Activated naive CD8-positive, alpha-beta T cell treated with anti-CD3 and anti-CD28 coated beads for 36 hours (primary cell): ENCODE data around the gene KRT73. TPM values are rescaled to one million over a fixed set of nuclear protein-coding genes. Genes with fewer than 3 reads are reported as not detected.

ENCODE experiments used
- DNase-seq: peaks from one replicate; pipeline ENCODE4 v3.0.0; 2021
- H3K27ac Mint-ChIP-seq: one replicate; pipeline ENCODE4 v1.8.0; 2022; ENCODE audit warnings: mild to moderate bottlenecking, moderate library complexity, mixed read lengths
- H3K27me3 Mint-ChIP-seq: one replicate; pipeline ENCODE4 v1.8.0; 2022; ENCODE audit warnings: mild to moderate bottlenecking, mixed read lengths
- H3K36me3 Mint-ChIP-seq: one replicate; pipeline ENCODE4 v1.8.0; 2021; ENCODE audit warnings: mild to moderate bottlenecking, mixed read lengths
- H3K4me1 Mint-ChIP-seq: one replicate; pipeline ENCODE4 v1.8.0; 2021; ENCODE audit warnings: mixed read lengths
- H3K4me3 Mint-ChIP-seq: one replicate; pipeline ENCODE4 v1.8.0; 2022; ENCODE audit warnings: mild to moderate bottlenecking, moderate library complexity, mixed read lengths
- H3K9me3 Mint-ChIP-seq: one replicate; pipeline ENCODE4 v1.8.0; 2022; ENCODE audit warnings: mixed read lengths
- total RNA-seq, 2 experiments: library from RNA; stranded (reverse); gene quantifications; one replicate each; pipeline ENCODE4 v1.2.3, GENCODE V29; 2021

The KRT73 gene
- total RNA-seq, 2 experiments from 2014 or later, result 0.14 to 0.29 TPM

DNA sequence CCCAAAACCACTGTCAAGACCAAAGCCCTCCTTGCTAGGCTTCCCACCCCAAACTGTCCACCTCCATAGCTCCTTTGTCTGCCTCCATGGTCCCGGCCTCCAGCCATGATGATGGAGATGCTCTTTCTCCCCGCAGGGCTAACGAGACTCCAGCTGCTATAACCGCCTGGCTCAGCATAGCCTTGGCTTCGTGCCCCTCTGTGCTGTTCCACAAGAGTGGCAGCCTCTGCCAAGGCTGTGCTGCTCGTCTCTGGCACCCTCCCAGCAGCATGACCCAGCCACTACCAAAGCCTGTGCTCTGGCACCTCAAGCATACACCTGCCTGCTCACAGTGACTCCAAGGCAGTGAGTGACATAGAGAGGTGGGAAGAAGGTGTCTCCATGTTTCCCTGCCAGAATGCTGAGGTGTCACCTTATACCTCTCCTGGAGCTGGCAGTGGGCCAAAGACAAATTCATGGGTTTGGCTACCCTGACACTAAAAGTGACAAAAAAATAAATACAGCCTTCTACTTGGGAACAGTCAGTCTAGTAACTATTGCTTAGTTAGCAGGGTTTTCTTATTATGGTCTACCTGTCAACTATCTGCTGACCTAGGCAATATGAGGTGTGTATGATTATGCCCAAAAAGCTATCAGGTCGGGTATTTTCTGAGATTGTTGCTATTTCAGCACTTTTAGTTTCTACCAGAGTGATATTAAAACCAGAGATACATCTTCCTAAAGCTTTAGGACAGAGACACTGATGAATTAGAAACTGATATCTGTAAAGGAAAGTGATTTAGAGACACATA, 16.1 kb upstream of the KRT73 start:
- Mint-ChIP-seq H3K27ac (no peak overlapping the region), H3K9me3 (no peaks in the 10 kb centered on the region), H3K4me1 (peaks cover 47% of the 10 kb centered on the region), H3K27me3 (no peaks in the 10 kb centered on the region), H3K36me3 (no peaks in the 10 kb centered on the region), H3K4me3 (no peak overlapping the region)
- no peak for DNase-seq

DNA sequence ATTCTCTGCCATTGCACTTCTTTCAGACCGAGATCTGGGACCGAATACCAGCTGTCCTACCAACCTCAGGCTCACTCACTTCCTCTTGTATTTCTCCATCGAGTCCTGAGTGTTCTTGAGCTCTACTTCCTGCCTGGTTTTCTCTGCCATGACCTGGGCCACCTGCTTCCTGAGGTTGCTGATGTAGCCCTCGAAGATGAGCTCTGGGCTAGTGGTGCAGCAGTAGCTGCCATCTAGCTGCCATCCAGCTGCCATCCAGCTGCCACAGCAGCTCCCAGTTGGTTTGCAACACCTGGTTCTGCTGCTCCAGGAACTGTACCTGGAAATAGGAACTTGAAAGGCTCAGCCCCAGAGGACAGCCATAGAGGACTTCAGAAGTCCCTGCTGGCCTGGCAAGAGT, 15.0 kb upstream of the KRT73 start:
- no peak for DNase-seq
- Mint-ChIP-seq H3K4me3 (no peak overlapping the region), H3K27me3 (no peaks in the 10 kb centered on the region), H3K4me1 (peaks cover 50% of the 10 kb centered on the region), H3K36me3 (no peaks in the 10 kb centered on the region), H3K27ac (no peak overlapping the region), H3K9me3 (no peaks in the 10 kb centered on the region)

GRCh38 chr12:52632656-52633055, 14.3 kb upstream of the KRT73 start:
- DNase-seq, result no peak
- no peaks in the 10 kb centered on the region for H3K9me3 Mint-ChIP-seq
- H3K27ac Mint-ChIP-seq, result no peak overlapping the region
- peaks cover 50% of the 10 kb centered on the region for H3K4me1 Mint-ChIP-seq
- H3K4me3 Mint-ChIP-seq, result no peak overlapping the region
- no peaks in the 10 kb centered on the region for H3K36me3 Mint-ChIP-seq
- no peaks in the 10 kb centered on the region for H3K27me3 Mint-ChIP-seq

DNA sequence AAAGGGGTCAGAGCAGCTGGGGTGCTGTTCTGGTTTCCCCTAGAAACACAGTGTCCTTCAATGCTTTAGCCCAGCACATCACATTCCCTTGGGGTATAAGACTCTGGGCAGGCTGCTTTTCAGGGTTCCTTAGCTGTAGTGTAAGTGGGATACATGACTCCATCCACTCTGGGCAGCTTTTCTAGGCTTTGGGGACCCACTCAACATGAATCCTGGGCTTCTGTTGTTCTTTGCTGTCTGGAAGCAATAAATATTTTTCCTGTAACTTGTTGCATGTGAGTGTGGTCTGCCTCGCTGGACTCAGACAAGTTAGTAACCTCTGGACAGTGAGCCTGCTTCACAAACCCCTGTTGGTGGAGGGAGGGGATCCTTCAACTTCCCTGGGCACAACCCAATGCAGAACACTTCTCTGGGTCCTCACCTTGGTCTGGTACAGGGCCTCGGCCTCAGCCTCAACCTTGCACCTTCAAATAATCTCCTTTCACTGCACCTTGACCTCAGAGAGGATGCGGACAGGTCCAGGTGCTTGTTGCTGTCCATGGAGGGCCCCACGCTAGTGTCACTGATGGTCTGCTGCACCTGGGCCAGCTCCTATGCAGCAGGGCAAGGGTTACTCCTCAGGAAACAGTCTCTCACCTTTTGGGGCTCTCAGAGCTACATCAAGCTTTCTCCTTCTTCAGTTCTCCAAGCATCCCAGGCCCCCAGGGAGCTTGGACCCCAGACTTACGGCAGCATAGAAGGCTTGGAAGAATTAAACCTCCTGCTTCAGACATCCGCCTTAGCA, 13.5 kb upstream of the KRT73 start:
- no peak for DNase-seq
- Mint-ChIP-seq H3K27ac (no peak overlapping the region), H3K9me3 (no peaks in the 10 kb centered on the region), H3K36me3 (no peaks in the 10 kb centered on the region), H3K4me3 (no peak overlapping the region), H3K27me3 (no peaks in the 10 kb centered on the region), H3K4me1 (peaks cover 55% of the 10 kb centered on the region)

GRCh38 chr12:52631264-52631663, 12.9 kb upstream of the KRT73 start:
- Mint-ChIP-seq H3K27ac (no peak overlapping the region), H3K36me3 (no peaks in the 10 kb centered on the region), H3K9me3 (no peaks in the 10 kb centered on the region), H3K4me1 (peaks cover 55% of the 10 kb centered on the region), H3K4me3 (no peak overlapping the region), H3K27me3 (no peaks in the 10 kb centered on the region)
- no peak for DNase-seq

- no peaks in the 10 kb centered on the region for H3K27me3 Mint-ChIP-seq
- H3K36me3 Mint-ChIP-seq, result no peaks in the 10 kb centered on the region
- no peak for DNase-seq
- H3K4me3 Mint-ChIP-seq, result no peak overlapping the region
- H3K9me3 Mint-ChIP-seq, result no peaks in the 10 kb centered on the region
- H3K27ac Mint-ChIP-seq, result no peak overlapping the region
- peaks cover 56% of the 10 kb centered on the region for H3K4me1 Mint-ChIP-seq
Measured at GRCh38 chr12:52630599-52631200, 12.3 kb upstream of the KRT73 start.

GRCh38 chr12:52630008-52630500, 11.7 kb upstream of the KRT73 start:
- no peak overlapping the region for H3K27ac Mint-ChIP-seq
- no peak for DNase-seq
- H3K27me3 Mint-ChIP-seq, result no peaks in the 10 kb centered on the region
- H3K4me3 Mint-ChIP-seq, result no peak overlapping the region
- peaks cover 56% of the 10 kb centered on the region for H3K4me1 Mint-ChIP-seq
- no peaks in the 10 kb centered on the region for H3K36me3 Mint-ChIP-seq
- no peaks in the 10 kb centered on the region for H3K9me3 Mint-ChIP-seq

DNA sequence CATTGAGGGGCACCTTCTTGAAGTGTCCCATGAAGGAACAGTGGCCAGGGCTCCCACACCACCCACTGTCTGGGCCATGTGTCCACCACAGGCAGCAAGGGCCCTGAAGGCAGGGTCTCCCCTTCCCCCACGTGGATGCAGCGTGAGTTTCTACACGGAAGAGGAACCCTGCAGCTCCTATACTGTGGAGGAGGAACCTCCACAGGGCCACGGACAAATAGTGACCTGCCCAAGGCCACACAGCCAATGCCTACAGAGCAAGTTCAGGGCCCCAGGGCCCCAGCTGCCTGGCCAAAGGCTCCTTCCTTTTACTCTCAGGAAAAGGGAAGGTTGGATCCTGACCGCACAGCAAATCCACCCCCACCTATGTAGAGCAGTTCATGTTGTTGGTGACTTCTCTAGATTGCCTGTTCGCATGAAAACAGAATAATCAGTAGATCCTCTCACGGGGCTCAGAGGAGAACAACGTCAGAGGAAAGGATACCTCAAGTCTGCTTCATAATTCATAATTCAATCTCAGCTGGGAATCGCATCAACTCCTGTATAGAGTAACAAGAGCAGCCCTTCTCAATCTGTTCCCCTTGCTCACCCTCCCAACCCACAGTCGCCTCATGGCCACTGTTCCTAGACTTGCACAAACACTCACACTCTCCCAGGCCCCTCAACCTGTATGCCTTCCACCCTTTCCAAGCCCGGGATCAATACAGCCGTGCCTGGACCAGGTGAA, 11.1 kb upstream of the KRT73 start:
- no peaks in the 10 kb centered on the region for H3K9me3 Mint-ChIP-seq
- no peak for DNase-seq
- peaks cover 56% of the 10 kb centered on the region for H3K4me1 Mint-ChIP-seq
- H3K27ac Mint-ChIP-seq, result no peak overlapping the region
- H3K27me3 Mint-ChIP-seq, result no peaks in the 10 kb centered on the region
- H3K4me3 Mint-ChIP-seq, result no peak overlapping the region
- H3K36me3 Mint-ChIP-seq, result no peaks in the 10 kb centered on the region

DNA sequence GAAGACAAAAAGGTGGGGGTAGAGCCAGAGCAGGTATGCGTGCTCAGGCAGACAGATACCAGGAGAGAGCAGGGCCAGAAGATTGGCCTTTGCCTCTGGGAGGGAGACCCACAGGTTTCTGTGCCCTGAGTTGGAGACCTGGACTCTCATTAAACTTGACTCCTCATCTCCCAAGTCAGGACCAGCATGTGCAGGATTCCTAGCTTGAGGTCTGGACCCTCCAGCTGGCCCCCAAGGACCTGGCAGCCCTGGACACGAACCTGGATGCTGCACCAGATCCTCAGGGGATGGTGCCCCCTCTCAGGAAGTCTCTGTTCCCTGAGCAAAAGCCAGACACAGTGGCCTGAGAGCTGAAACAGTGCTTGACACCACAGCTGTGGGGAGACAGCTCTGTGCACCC, 10.5 kb upstream of the KRT73 start:
- no peaks in the 10 kb centered on the region for H3K36me3 Mint-ChIP-seq
- no peaks in the 10 kb centered on the region for H3K27me3 Mint-ChIP-seq
- H3K27ac Mint-ChIP-seq, result no peak overlapping the region
- no peak overlapping the region for H3K4me3 Mint-ChIP-seq
- H3K4me1 Mint-ChIP-seq, result peaks cover 50% of the 10 kb centered on the region
- H3K9me3 Mint-ChIP-seq, result no peaks in the 10 kb centered on the region
- no peak for DNase-seq

- H3K36me3 Mint-ChIP-seq, result no peaks in the 10 kb centered on the region
Measured at GRCh38 chr12:52628111-52628507, 9.8 kb upstream of the KRT73 start.

DNA sequence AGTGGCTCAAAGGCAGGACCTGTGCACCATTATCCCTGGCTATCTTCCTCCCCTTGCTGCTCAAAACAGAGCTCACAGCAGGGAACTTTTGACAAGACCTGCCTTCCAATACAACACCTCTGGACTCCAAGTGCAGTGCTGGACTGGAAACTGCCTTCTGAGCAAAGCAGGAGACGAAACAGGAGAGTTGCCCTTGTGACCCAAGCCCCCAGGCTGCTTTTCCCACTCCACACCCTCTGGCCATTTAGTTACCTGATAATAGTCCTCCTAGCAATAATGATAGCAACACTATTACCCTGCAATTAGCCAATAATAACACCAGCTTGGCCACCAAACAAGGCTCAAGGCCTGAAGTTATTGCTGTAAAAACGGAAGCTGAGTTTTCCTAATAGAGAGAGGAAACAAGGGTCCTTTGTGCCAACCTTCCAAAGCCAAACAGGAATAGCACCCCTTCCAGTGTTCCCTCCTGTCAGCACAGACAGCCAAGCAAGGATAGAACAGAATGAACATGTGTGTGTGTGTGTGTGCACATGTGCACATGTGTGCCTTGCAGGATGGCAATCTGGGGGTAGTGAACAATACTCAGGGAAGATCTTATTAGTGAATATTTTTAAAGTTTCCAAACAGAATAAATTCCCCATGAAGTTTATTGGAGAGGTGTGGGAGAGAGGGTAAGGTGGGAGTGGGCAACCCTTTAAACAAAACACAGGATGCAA, 9.2 kb upstream of the KRT73 start:
- Mint-ChIP-seq H3K27me3 (no peaks in the 10 kb centered on the region), H3K4me3 (no peak overlapping the region), H3K9me3 (peaks cover 2% of the 10 kb centered on the region), H3K36me3 (no peaks in the 10 kb centered on the region), H3K27ac (no peak overlapping the region), H3K4me1 (peaks cover 39% of the 10 kb centered on the region)
- DNase-seq, result no peak

More at GRCh38 chr12:52628111-52628507, 9.8 kb upstream of the KRT73 start:
- no peak overlapping the region for H3K4me3 Mint-ChIP-seq
- H3K27me3 Mint-ChIP-seq, result no peaks in the 10 kb centered on the region
- H3K27ac Mint-ChIP-seq, result no peak overlapping the region
- H3K4me1 Mint-ChIP-seq, result peaks cover 43% of the 10 kb centered on the region
- DNase-seq, result no peak
- no peaks in the 10 kb centered on the region for H3K9me3 Mint-ChIP-seq

- Mint-ChIP-seq H3K27ac (no peak overlapping the region), H3K9me3 (peaks cover 2% of the 10 kb centered on the region), H3K27me3 (no peaks in the 10 kb centered on the region), H3K36me3 (no peaks in the 10 kb centered on the region), H3K4me3 (no peak overlapping the region), H3K4me1 (peaks cover 19% of the 10 kb centered on the region)
- no peak for DNase-seq
Measured at GRCh38 chr12:52622349-52622748, 4.0 kb upstream of the KRT73 start.

DNA sequence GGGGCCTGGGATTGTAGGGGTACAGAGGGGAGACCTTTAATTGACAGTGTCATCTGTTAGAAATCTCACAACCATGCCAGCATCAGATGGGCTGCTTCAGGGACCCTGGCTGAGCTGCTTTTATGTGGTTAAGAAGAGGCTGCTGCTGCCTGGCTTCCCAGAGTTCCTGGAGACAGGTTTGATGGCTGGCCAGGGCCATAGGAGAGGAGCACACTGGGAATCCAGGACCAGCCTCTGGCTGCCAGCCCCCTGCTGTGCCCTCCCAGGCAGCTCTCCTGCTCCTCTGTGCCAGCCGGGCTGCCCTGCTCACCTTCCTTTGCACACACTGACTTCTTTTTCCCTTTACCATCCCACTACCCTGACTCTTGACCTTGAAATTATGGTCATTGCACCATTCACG, 507 bp upstream of the KRT73 start:
- H3K9me3 Mint-ChIP-seq, result peaks cover 2% of the 10 kb centered on the region
- no peak for DNase-seq
- no peaks in the 10 kb centered on the region for H3K36me3 Mint-ChIP-seq
- H3K4me3 Mint-ChIP-seq, result no peak overlapping the region
- H3K27ac Mint-ChIP-seq, result no peak overlapping the region
- peaks cover 42% of the 10 kb centered on the region for H3K4me1 Mint-ChIP-seq
- H3K27me3 Mint-ChIP-seq, result no peaks in the 10 kb centered on the region

DNA sequence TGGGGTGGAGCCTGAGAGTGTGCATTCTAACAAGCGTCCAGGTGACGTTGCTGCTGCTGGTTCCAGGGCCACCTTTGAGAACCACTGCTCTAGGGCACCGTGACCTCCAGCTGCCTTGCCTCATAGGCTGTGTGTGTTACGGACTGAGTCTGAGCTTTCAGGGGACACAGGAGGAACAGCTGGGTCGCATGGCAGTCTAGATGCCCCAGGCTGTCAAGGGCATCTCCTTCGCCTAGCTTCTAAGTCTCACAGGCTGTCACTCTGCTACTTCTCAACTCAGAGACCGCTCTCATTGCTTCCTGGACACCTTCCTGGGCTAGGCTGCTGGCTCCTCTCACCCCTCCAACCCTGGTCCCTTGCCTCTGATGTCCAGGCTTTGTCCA, 965 bp downstream of the KRT73 start:
- H3K27me3 Mint-ChIP-seq, result no peaks in the 10 kb centered on the region
- DNase-seq, result no peak
- no peaks in the 10 kb centered on the region for H3K36me3 Mint-ChIP-seq
- no peak overlapping the region for H3K27ac Mint-ChIP-seq
- H3K4me3 Mint-ChIP-seq, result no peak overlapping the region
- H3K4me1 Mint-ChIP-seq, result peaks cover 56% of the 10 kb centered on the region
- H3K9me3 Mint-ChIP-seq, result no peaks in the 10 kb centered on the region
